IPS-NIHi11 (cell line): Measurements from ENCODE around the gene EDEM2.
"Not testable (repeated sequence)": the region's sequence is repeated elsewhere in the genome, so short reads cannot be mapped to it uniquely, and the experiment has no call there.

Source experiments
- DNase-seq: peaks from one replicate; pipeline ENCODE4 v3.0.0; 2012; ENCODE audit warnings: mixed read lengths, low spot score

The EDEM2 gene

GRCh38 chr20:35085477-35086225 lies 61.5 kb downstream of the EDEM2 start:
- no peak for DNase-seq

GRCh38 chr20:35084998-35085397 lies 62.1 kb downstream of the EDEM2 start:
- DNase-seq, result no peak

GRCh38 chr20:35080348-35080642 lies 66.8 kb downstream of the EDEM2 start:
- not testable (repeated sequence) for DNase-seq

- no peak for DNase-seq
Observed at GRCh38 chr20:35079472-35080347, 67.4 kb downstream of the EDEM2 start.

GRCh38 chr20:35077872-35078271 lies 69.3 kb downstream of the EDEM2 start:
- no peak for DNase-seq

- DNase-seq, result no peak
Observed at GRCh38 chr20:35077341-35077740, 69.8 kb downstream of the EDEM2 start.

- DNase-seq, result not testable (repeated sequence)
Observed at GRCh38 chr20:35071436-35072153, 75.5 kb downstream of the EDEM2 start.

- no peak for DNase-seq
Observed at GRCh38 chr20:35066194-35066593, 80.9 kb downstream of the EDEM2 start.
